DMS153 (cell line): Measurements from ENCODE around the gene SIM2.

Source experiments
- DNase-seq: peaks from one replicate; lab custom pipeline; 2025; lab: John Stamatoyannopoulos, UW

SIM2 gene

GRCh38 chr21:36716836-36717235 is 17.9 kb downstream of the SIM2 start:
- DNase-seq: no peak

- no peak for DNase-seq
These were observed 19.1 kb downstream of the SIM2 start for GRCh38 chr21:36717976-36718375.

GRCh38 chr21:36718951-36719501 is 20.1 kb downstream of the SIM2 start:
- no peak for DNase-seq

- no peak for DNase-seq
These were observed 20.7 kb downstream of the SIM2 start for GRCh38 chr21:36719614-36720013.

GRCh38 chr21:36721817-36722216 is 22.9 kb downstream of the SIM2 start:
- DNase-seq: no peak

- no peak for DNase-seq
These were observed 23.8 kb downstream of the SIM2 start for GRCh38 chr21:36722370-36723368.

- DNase-seq: no peak
These were observed 24.5 kb downstream of the SIM2 start for GRCh38 chr21:36723371-36723881.

- no peak for DNase-seq
These were observed 25.7 kb downstream of the SIM2 start for GRCh38 chr21:36724660-36725059.

- no peak for DNase-seq
These were observed 27.0 kb downstream of the SIM2 start for GRCh38 chr21:36725793-36726386.

GRCh38 chr21:36727866-36728265 is 29.0 kb downstream of the SIM2 start:
- no peak for DNase-seq

- no peak for DNase-seq
These were observed 29.6 kb downstream of the SIM2 start for GRCh38 chr21:36728371-36729111.

- no peak for DNase-seq
These were observed 30.5 kb downstream of the SIM2 start for GRCh38 chr21:36729310-36729970.

- no peak for DNase-seq
These were observed 31.7 kb downstream of the SIM2 start for GRCh38 chr21:36730291-36731281.

GRCh38 chr21:36732217-36732616 is 33.3 kb downstream of the SIM2 start:
- no peak for DNase-seq

- DNase-seq: no peak
These were observed 33.8 kb downstream of the SIM2 start for GRCh38 chr21:36732761-36733160.

GRCh38 chr21:36733857-36734256 is 34.9 kb downstream of the SIM2 start:
- DNase-seq: no peak

- no peak for DNase-seq
These were observed 35.7 kb downstream of the SIM2 start for GRCh38 chr21:36734367-36735200.

GRCh38 chr21:36735201-36735515 is 36.2 kb downstream of the SIM2 start:
- DNase-seq: no peak

GRCh38 chr21:36735724-36736320 is 36.9 kb downstream of the SIM2 start:
- DNase-seq: no peak
